GM21390 (cell line): ENCODE measurements around the gene BRAF.
"Not testable (repeated sequence)": the region's sequence is repeated elsewhere in the genome, so short reads cannot be mapped to it uniquely, and the experiment has no call there.

Experiments used
- ATAC-seq: cut with Tn5 transposase; IDR thresholded peaks from one replicate; pipeline ENCODE4 v1.9.1; 2021; ENCODE audit not compliant: unreplicated experiment

BRAF gene

GRCh38 chr7:140684066-140684950 is 240.4 kb downstream of the BRAF start:
- no peak for ATAC-seq

DNA sequence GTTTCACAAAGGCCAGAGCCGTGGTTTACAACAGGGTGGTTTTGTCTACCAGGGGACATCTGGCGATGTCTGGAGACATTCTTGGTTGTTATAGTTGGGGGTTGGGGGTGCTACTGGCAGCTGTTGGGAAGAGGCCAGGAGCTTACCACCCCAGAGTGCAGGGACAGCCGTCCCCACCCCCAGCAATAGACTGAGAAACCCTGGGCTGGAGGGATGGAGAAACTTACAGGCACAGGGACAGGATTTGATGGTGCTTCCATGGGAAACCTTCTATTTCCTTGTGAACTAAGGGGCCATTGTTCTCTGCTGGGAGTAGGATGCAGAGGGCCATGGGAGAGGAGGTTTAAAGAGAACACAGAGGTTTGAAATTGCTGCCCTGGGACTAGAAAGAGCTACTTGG is 241.1 kb downstream of the BRAF start:
- no peak for ATAC-seq

- no peak for ATAC-seq
Observed at GRCh38 chr7:140681766-140682165, 243.0 kb downstream of the BRAF start.

DNA sequence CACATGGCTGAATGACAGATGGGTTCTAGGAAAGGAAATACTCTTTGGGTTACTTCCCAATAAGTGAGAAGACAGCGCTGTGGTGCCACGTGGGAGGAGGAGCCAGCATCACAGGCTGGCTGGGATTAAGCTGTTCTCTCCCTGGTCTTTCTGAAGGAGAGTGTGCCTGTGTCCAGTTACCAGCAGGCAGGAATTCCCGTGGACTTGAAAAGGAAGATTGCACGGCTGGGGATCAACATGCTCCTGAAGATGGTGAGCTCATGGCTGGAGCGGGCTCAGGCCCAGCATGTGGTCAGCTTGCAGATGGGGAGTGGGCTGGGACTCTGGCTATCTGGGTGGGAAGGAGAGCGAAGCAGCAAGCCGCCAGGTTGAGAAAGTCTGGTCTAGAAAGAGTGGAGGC is 243.8 kb downstream of the BRAF start:
- ATAC-seq, result no peak

- no peak for ATAC-seq
Observed at GRCh38 chr7:140679186-140679585, 245.5 kb downstream of the BRAF start.

- no peak for ATAC-seq
Observed at GRCh38 chr7:140678816-140679130, 246.0 kb downstream of the BRAF start.

GRCh38 chr7:140678081-140678815 is 246.5 kb downstream of the BRAF start:
- no peak for ATAC-seq

GRCh38 chr7:140677496-140677895 is 247.2 kb downstream of the BRAF start:
- no peak for ATAC-seq

GRCh38 chr7:140676956-140677355 is 247.8 kb downstream of the BRAF start:
- ATAC-seq, result not testable (repeated sequence)

- ATAC-seq, result peak; percentile 60
Observed at GRCh38 chr7:140676306-140676705, 248.4 kb downstream of the BRAF start.

GRCh38 chr7:140675726-140676125 is 249.0 kb downstream of the BRAF start:
- ATAC-seq, result no peak

DNA sequence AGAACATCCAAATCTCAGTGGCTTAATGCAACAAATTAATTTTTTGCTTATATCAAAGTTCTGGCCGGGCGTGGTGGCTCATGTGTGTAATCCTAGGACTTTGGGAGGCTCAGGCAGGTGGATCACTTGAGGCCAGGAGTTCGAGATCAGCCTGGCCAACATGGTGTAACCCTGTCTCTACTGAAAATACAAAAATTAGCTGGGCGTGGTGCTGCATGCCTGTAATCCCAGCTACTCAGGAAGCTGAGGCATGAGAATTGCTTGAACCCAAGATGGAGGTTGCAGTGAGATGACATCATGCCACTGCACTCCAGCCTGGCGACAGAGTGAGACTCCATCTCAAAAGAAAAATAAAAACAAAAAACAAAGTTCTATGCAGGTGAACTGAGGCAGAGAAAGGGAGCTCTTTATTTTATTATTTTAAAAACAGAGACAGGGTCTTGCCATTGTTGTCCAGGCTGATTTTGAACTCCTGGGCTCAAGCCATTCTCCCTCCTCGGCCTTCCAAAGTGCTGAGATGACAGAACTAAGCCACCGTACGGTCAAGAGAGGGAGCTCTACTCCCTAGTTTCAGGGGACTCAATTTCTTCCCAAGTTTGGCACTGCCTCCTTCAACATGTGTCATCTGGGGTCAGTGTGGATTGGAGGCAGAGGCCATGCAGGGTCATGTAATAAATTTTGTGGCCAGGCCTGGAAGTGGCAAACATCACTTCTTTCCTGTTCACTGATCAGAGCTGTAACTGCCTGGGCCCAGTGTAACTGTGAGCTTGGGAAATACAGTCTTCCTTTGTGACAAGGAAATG is 249.6 kb downstream of the BRAF start:
- no peak for ATAC-seq

GRCh38 chr7:140674356-140674800 is 250.4 kb downstream of the BRAF start:
- peak; percentile 25 for ATAC-seq

DNA sequence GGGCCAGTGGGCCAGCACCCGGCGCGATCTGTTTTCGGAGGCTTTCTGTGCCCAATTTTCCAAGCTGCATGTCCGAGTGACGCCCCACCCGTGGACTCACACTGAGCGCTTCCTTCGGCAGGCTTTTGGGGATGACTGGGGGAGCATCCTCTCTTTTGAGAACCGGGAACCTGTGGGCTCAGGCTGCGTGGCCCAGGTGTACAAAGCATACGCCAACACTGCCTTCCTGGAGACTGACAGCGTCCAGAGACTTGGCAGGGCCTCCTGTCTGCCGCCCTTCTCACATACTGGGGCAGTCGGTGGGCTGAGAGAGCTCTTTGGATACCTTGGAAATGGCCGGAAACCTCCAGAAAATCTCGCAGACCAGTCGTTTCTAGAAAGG is 251.0 kb downstream of the BRAF start:
- ATAC-seq, result no peak

- ATAC-seq, result peak; percentile 44
Observed at GRCh38 chr7:140673063-140673773, 251.5 kb downstream of the BRAF start.

DNA sequence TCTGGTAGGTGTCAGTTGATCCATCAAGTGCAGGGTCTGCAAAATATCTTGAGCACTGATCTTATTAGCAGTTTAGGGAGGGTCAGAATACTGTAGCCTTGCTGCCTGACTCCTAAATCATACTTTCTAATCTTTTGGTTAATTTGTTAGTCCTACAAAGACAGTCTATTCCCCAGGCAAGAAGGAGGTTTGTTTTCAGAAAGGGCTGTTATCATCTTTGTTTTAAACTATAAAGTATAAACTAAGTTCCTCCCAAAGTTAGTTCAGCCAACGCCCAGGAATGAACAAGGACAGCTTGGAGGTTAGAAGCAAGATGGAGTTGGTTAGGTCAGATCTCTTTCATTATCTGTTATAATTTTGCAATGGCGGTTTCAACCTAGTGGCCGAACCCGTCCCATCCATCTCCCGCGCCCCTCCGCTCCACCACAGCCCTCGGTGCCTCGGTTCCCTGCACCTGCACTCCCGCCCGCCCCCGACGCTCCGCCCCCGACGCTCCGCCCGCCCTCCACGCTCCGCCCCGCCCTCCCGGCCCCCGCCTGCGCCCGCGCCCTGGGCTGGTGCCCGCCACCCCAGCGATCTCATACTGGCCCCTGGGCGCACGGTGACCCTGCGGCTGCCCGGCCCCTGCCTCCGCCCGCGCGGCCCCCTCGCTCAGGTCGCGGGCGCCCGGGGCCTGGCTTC is 252.2 kb downstream of the BRAF start, which contains the start of gene ADCK2:
Gene ADCK2, plus strand, starts transcription at position 564 of the 681 bp plus-strand sequence. CDS start 386 bp downstream, outside the sequence.
- ATAC-seq, result peak; percentile 52

DNA sequence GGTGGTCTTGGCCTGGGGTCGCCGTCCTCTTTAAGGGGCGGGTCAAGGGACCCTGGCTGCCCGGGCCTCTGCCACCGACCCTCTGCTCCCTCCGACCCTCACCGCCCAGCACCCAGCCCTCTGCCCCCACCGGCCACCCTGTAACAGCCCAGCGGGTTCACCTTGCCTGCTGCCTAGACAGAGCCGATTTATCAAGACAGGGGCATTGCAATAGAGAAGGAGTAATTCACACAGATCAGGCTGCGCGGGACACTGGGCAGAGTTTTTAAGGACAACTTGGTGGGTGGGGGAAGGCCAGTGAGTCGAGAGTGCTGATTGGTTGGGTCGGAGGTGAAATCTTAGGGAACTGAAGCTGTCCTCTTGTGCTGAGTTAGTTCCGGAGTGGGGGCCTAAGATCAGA is 252.8 kb downstream of the BRAF start:
- no peak for ATAC-seq

DNA sequence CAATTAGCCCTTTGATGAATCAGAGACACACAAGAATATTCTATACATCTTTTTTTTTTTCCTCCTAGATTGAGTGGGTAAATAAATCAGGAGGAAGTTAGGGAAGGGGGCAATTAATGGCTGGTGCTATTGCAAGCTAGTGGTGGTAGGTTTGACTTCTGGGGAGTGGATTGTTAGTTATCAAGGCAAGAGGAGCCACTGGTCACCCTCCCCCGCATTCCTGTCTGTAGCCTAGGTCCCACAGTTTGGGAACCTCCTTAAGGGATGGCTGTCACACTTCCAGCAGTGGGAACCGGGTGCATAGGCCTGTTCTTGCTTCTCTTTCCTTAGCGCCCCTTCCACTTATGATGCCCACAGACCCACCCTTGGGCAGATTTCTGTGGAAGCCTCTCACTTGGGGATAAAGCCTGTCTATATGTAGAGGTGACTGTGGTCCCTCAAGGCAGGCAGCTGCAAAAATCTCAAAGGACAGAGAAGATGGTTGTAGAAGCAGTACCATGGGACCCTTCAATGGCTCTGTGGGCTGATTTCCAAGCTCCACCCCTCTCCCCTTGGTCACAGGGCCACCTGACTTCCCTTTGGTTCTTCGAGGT is 254.3 kb downstream of the BRAF start:
- ATAC-seq, result no peak

DNA sequence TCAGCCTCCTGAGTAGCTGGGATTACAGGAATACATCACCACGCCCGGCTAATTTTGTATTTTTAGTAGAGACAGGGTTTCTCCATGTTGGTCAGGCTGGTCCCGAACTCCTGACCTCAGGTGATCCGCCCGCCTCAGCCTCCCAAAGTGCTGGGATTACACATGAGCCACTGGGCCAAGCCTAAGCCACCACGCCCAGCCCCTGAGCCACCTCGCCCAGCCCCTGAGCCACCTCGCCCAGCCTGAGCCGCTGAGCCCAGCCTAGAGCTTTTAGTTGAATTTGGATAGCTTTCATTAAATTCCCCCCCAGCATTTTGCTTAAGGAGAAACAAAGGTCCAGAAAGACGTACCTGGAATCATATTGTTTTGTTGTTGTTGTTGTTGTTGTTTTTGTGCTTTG is 254.9 kb downstream of the BRAF start:
- not testable (repeated sequence) for ATAC-seq

- no peak for ATAC-seq
Observed at GRCh38 chr7:140669352-140669751, 255.4 kb downstream of the BRAF start.
